HG02798 (cell line): Measurements from ENCODE around the gene TFB1M.
"Not testable (repeated sequence)": the region's sequence is repeated elsewhere in the genome, so short reads cannot be mapped to it uniquely, and the experiment has no call there.

Experiments used
- ATAC-seq: cut with Tn5 transposase; IDR thresholded peaks from one replicate; pipeline ENCODE4 v1.9.1; 2021; ENCODE audit warnings: mild to moderate bottlenecking; ENCODE audit not compliant: unreplicated experiment, poor library complexity

The TFB1M gene

GRCh38 chr6:155246825-155247224, 67.5 kb downstream of the TFB1M start:
- no peak for ATAC-seq

GRCh38 chr6:155245831-155246230, 68.5 kb downstream of the TFB1M start:
- ATAC-seq = no peak

GRCh38 chr6:155245193-155245592, 69.1 kb downstream of the TFB1M start:
- ATAC-seq = no peak

- no peak for ATAC-seq
These were observed 69.8 kb downstream of the TFB1M start for GRCh38 chr6:155244434-155244833.

- no peak for ATAC-seq
These were observed 72.3 kb downstream of the TFB1M start for GRCh38 chr6:155241966-155242365.

- no peak for ATAC-seq
These were observed 73.2 kb downstream of the TFB1M start for GRCh38 chr6:155240905-155241600.

- ATAC-seq = no peak
These were observed 76.7 kb downstream of the TFB1M start for GRCh38 chr6:155237613-155238012.

GRCh38 chr6:155235087-155235486, 79.2 kb downstream of the TFB1M start:
- no peak for ATAC-seq

- ATAC-seq = no peak
These were observed 79.6 kb downstream of the TFB1M start for GRCh38 chr6:155234687-155235086.

- ATAC-seq = no peak
These were observed 80.1 kb downstream of the TFB1M start for GRCh38 chr6:155234167-155234566.

- ATAC-seq = no peak
These were observed 81.4 kb downstream of the TFB1M start for GRCh38 chr6:155232848-155233247.

GRCh38 chr6:155230975-155231374, 83.3 kb downstream of the TFB1M start:
- ATAC-seq = not testable (repeated sequence)

GRCh38 chr6:155228546-155229166, 85.6 kb downstream of the TFB1M start:
- ATAC-seq = no peak

- ATAC-seq = no peak
These were observed 87.2 kb downstream of the TFB1M start for GRCh38 chr6:155227046-155227445.

GRCh38 chr6:155224618-155225017, 89.7 kb downstream of the TFB1M start:
- no peak for ATAC-seq

GRCh38 chr6:155223646-155224451, 90.4 kb downstream of the TFB1M start:
- ATAC-seq = peak; percentile 99

GRCh38 chr6:155222506-155222905, 91.8 kb downstream of the TFB1M start:
- ATAC-seq = no peak

GRCh38 chr6:155221086-155221485, 93.2 kb downstream of the TFB1M start:
- ATAC-seq = no peak

GRCh38 chr6:155219858-155220301, 94.4 kb downstream of the TFB1M start:
- ATAC-seq = no peak

GRCh38 chr6:155219299-155219698, 95.0 kb downstream of the TFB1M start:
- ATAC-seq = no peak

GRCh38 chr6:155218711-155219110, 95.6 kb downstream of the TFB1M start:
- not testable (repeated sequence) for ATAC-seq
